Measurements from ENCODE around the gene XXYLT1.

Gene XXYLT1

GRCh38 chr3:195129644-195130492 lies 141.1 kb downstream of the XXYLT1 start:
- TF ChIP-seq ZNF274 (IDR thresholded peaks at IDR 0.05; ENCODE audit: low read depth, low read length) = no peak
- TF ChIP-seq YY1 (IDR thresholded peaks at IDR 0.05; ENCODE audit: insufficient read depth, insufficient read length) = no peak
- TF ChIP-seq SUZ12 (IDR thresholded peaks at IDR 0.05; ENCODE audit: extremely low read depth, insufficient read depth, insufficient read length) = no peak
- Histone ChIP-seq H3K36me3 (ENCODE audit: insufficient read depth, insufficient read length, low read length) (peaks cover 4% of the 10 kb centered on the region), H3K4me3 (ENCODE audit: insufficient read length, low read depth) (no peak overlapping the region), H3K9me3 (ENCODE audit: insufficient read depth, low read length) (no peaks in the 10 kb centered on the region), H3K27me3 (ENCODE audit: insufficient read depth, insufficient read length) (no peaks in the 10 kb centered on the region), H3K9ac (ENCODE audit: insufficient read length, low read depth) (no peak overlapping the region), H3K4me1 (ENCODE audit: insufficient read depth, insufficient read length) (no peaks in the 10 kb centered on the region)
- no peak for DNase-seq (ENCODE audit: low read depth, low spot score)

DNA sequence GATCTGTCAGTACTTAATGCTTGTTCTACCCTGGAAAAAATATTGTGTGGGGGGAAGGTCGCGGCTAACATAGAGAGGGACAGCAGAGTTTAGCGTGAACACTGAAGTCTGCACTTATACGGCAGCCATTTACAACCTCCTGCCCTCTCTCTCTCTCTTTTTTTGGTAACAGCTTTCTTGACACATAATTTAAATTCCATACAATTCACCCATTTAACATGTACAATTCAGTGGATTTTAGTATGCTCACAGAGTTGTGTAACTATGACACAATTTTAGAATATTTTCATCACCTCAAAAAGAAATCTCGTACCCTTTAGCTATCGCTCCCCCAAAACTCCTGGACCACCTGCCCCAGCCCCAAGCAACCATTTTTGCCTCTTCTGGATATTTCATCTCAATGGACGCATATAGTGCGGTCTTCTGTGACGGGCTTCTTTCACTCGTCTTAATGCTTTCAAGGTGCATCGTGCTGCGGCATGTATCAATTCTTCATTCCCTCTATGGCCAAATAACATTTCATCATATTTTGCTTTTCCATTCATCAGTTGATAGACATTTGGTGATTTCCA lies 141.8 kb downstream of the XXYLT1 start:
- H3K9ac ChIP-seq (ENCODE audit: insufficient read length, low read depth) = no peak overlapping the region

GRCh38 chr3:195128255-195129071 lies 142.5 kb downstream of the XXYLT1 start:
- H3K9me3 ChIP-seq (ENCODE audit: insufficient read depth, low read length) = no peaks in the 10 kb centered on the region
- DNase-seq (ENCODE audit: low read depth, low spot score) = no peak
- no peak for TF ChIP-seq ZNF274 (IDR thresholded peaks at IDR 0.05; ENCODE audit: low read depth, low read length)
- TF ChIP-seq YY1 (IDR thresholded peaks at IDR 0.05; ENCODE audit: insufficient read depth, insufficient read length) = no peak
- TF ChIP-seq SUZ12 (IDR thresholded peaks at IDR 0.05; ENCODE audit: extremely low read depth, insufficient read depth, insufficient read length) = no peak
- H3K4me1 ChIP-seq (ENCODE audit: insufficient read depth, insufficient read length) = peaks cover 2% of the 10 kb centered on the region
- no peaks in the 10 kb centered on the region for H3K36me3 ChIP-seq (ENCODE audit: insufficient read depth, insufficient read length, low read length)
- no peaks in the 10 kb centered on the region for H3K27me3 ChIP-seq (ENCODE audit: insufficient read depth, insufficient read length)
- no peak overlapping the region for H3K9ac ChIP-seq (ENCODE audit: insufficient read length, low read depth)
- no peak overlapping the region for H3K4me3 ChIP-seq (ENCODE audit: insufficient read length, low read depth)

More for the DNA sequence above, 141.8 kb downstream of the XXYLT1 start:
- TF ChIP-seq SUZ12 (IDR thresholded peaks at IDR 0.05; ENCODE audit: extremely low read depth, insufficient read depth, insufficient read length) = no peak
- TF ChIP-seq YY1 (IDR thresholded peaks at IDR 0.05; ENCODE audit: insufficient read depth, insufficient read length) = no peak
- Histone ChIP-seq H3K27me3 (ENCODE audit: insufficient read depth, insufficient read length) (no peaks in the 10 kb centered on the region), H3K4me1 (ENCODE audit: insufficient read depth, insufficient read length) (no peaks in the 10 kb centered on the region), H3K4me3 (ENCODE audit: insufficient read length, low read depth) (no peak overlapping the region), H3K36me3 (ENCODE audit: insufficient read depth, insufficient read length, low read length) (no peaks in the 10 kb centered on the region), H3K9me3 (ENCODE audit: insufficient read depth, low read length) (no peaks in the 10 kb centered on the region)
- no peak for DNase-seq (ENCODE audit: low read depth, low spot score)

DNA sequence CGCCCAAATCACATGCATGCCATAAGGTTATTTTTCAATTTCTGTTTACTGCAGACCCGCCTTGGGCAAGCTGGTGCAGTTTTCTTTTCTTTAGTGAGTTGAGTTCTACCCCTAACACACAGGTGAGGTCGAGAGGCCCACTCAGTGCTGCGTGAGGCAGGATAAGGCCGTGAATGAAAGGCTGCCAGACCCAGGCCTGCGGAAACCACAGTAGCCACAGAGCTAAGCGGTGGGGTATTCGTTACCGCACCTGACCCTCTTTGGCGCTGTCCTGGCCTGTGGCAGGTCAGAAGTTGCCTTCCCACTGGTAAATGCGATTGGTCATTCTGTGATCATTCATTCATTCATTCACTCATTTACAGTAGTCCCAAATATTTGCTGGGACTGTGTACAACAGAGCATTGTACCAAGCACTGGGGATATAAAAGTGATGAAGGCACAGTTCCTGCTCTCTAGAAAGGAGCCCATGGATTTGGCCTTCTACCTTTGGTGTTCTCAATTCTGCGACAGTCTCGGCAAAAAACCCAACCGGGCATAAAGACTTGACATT lies 144.8 kb downstream of the XXYLT1 start:
- Histone ChIP-seq H3K27me3 (ENCODE audit: insufficient read depth, insufficient read length) (no peaks in the 10 kb centered on the region), H3K9me3 (ENCODE audit: insufficient read depth, low read length) (no peaks in the 10 kb centered on the region), H3K36me3 (ENCODE audit: insufficient read depth, insufficient read length, low read length) (no peaks in the 10 kb centered on the region), H3K4me3 (ENCODE audit: insufficient read length, low read depth) (no peak overlapping the region), H3K9ac (ENCODE audit: insufficient read length, low read depth) (no peak overlapping the region), H3K4me1 (ENCODE audit: insufficient read depth, insufficient read length) (peaks cover 4% of the 10 kb centered on the region)
- no peak for TF ChIP-seq SUZ12 (IDR thresholded peaks at IDR 0.05; ENCODE audit: extremely low read depth, insufficient read depth, insufficient read length)
- TF ChIP-seq YY1 (IDR thresholded peaks at IDR 0.05; ENCODE audit: insufficient read depth, insufficient read length) = no peak
- DNase-seq (ENCODE audit: low read depth, low spot score) = no peak

DNA sequence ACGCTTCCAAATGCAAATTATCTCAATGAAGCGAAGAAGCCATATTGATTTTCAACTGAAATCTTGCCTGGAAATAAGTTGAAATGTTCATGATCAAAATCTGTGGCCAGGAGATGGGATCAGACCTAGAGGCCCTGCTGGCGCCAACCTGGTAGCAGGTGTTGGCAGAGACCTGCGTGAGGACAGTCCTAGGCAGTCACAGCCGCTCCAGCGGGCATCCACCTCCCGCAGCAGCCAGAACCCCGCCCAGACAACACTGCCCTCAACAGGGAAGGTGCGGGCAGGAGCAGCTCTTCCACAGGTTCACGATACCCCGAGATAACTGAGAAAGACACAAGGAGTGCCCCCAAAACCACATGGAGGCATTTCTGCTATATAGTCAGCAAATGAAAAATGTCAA lies 145.3 kb downstream of the XXYLT1 start:
- Histone ChIP-seq H3K9me3 (ENCODE audit: insufficient read depth, low read length) (no peaks in the 10 kb centered on the region), H3K4me1 (ENCODE audit: insufficient read depth, insufficient read length) (peaks cover 8% of the 10 kb centered on the region), H3K9ac (ENCODE audit: insufficient read length, low read depth) (no peak overlapping the region), H3K4me3 (ENCODE audit: insufficient read length, low read depth) (no peak overlapping the region), H3K27me3 (ENCODE audit: insufficient read depth, insufficient read length) (no peaks in the 10 kb centered on the region), H3K36me3 (ENCODE audit: insufficient read depth, insufficient read length, low read length) (no peaks in the 10 kb centered on the region)
- no peak for DNase-seq (ENCODE audit: low read depth, low spot score)
- TF ChIP-seq SUZ12 (IDR thresholded peaks at IDR 0.05; ENCODE audit: extremely low read depth, insufficient read depth, insufficient read length) (no peak), ZNF274 (IDR thresholded peaks at IDR 0.05; ENCODE audit: low read depth, low read length) (no peak), YY1 (IDR thresholded peaks at IDR 0.05; ENCODE audit: insufficient read depth, insufficient read length) (no peak)

DNA sequence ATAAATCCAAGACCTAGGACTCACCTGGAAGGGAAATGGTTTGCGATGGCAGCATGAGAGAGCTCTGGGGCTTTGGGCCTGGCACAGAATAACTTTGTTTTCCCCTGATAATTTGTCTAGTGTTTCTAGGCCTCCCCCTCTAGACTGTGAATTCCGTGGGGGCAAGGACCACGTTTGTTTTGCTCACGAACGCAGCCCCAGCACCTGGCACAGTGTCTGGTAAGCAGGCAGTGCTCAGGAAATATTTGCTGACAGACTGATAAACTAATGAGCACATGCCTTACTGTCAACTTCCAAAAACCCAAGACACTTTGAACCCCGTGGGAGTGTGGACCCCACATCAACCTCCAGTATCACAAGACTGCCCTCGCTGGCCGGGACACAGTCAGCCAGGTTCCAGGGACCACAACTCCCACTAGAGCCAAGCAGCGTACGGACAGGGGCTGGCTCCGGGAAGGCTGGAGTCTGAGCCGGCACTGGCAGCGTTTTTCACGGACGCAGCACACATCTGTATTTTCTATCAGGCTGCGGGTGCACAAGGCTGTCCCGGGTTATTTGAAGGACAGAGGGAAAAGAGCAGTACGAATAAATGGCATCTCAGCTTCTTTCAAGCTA lies 146.5 kb downstream of the XXYLT1 start:
- H3K9me3 ChIP-seq (ENCODE audit: insufficient read depth, low read length) = no peaks in the 10 kb centered on the region
- H3K27me3 ChIP-seq (ENCODE audit: insufficient read depth, insufficient read length) = no peaks in the 10 kb centered on the region
- H3K36me3 ChIP-seq (ENCODE audit: insufficient read depth, insufficient read length, low read length) = no peaks in the 10 kb centered on the region
- H3K4me3 ChIP-seq (ENCODE audit: insufficient read length, low read depth) = no peak overlapping the region
- H3K9ac ChIP-seq (ENCODE audit: insufficient read length, low read depth) = no peak overlapping the region
- TF ChIP-seq YY1 (IDR thresholded peaks at IDR 0.05; ENCODE audit: insufficient read depth, insufficient read length) (no peak), ZNF274 (IDR thresholded peaks at IDR 0.05; ENCODE audit: low read depth, low read length) (no peak), SUZ12 (IDR thresholded peaks at IDR 0.05; ENCODE audit: extremely low read depth, insufficient read depth, insufficient read length) (no peak)
- peaks cover 12% of the 10 kb centered on the region for H3K4me1 ChIP-seq (ENCODE audit: insufficient read depth, insufficient read length)
- no peak for DNase-seq (ENCODE audit: low read depth, low spot score)
